ENCODE data around the gene B4GALT1.
A peak's percentile ranks its signal among the peaks of the same experiment; 100 is the strongest.

B4GALT1 gene

GRCh38 chr9:33135031-33135461 lies 32.1 kb downstream of the B4GALT1 start:
- Mint-ChIP-seq H3K4me1 (peaks cover 71 to 87% of the 10 kb centered on the region in 2 donors), H3K4me3 (peak overlapping the region in 1 of 2 donors; percentile 39), H3K9me3 (no peaks in the 10 kb centered on the region), H3K36me3 (peaks cover 32 to 59% of the 10 kb centered on the region in 2 donors), H3K27me3 (no peaks in the 10 kb centered on the region), H3K27ac (peak overlapping the region; percentile 90)
- DNase-seq (no peak), ATAC-seq (replicated peaks) (no peak)

GRCh38 chr9:33133186-33133585 lies 34.0 kb downstream of the B4GALT1 start:
- no peaks in the 10 kb centered on the region for H3K9me3 Mint-ChIP-seq
- H3K4me1 Mint-ChIP-seq: peaks cover 72 to 87% of the 10 kb centered on the region in 2 donors
- ATAC-seq (replicated peaks) (no peak), DNase-seq (no peak)
- peaks cover 32 to 65% of the 10 kb centered on the region in 2 donors for H3K36me3 Mint-ChIP-seq
- no peaks in the 10 kb centered on the region for H3K27me3 Mint-ChIP-seq
- H3K4me3 Mint-ChIP-seq: no peak overlapping the region
- peak overlapping the region; percentile 63 for H3K27ac Mint-ChIP-seq

- ATAC-seq (replicated peaks): no peak
- Mint-ChIP-seq H3K36me3 (peaks cover 43 to 76% of the 10 kb centered on the region in 2 donors), H3K27me3 (no peaks in the 10 kb centered on the region), H3K9me3 (no peaks in the 10 kb centered on the region), H3K4me1 (peaks cover 70 to 86% of the 10 kb centered on the region in 2 donors), H3K4me3 (no peak overlapping the region), H3K27ac (peak overlapping the region; percentile 47)
- DNase-seq: no peak
Observed at GRCh38 chr9:33131790-33132772, 35.1 kb downstream of the B4GALT1 start.

- no peak overlapping the region for H3K4me3 Mint-ChIP-seq
- peak overlapping the region; percentile 98 for H3K27ac Mint-ChIP-seq
- H3K9me3 Mint-ChIP-seq: no peaks in the 10 kb centered on the region
- peaks cover 67 to 86% of the 10 kb centered on the region in 2 donors for H3K4me1 Mint-ChIP-seq
- DNase-seq (no peak), ATAC-seq (replicated peaks) (no peak)
- H3K36me3 Mint-ChIP-seq: peaks cover 47 to 78% of the 10 kb centered on the region in 2 donors
- H3K27me3 Mint-ChIP-seq: no peaks in the 10 kb centered on the region
Observed at GRCh38 chr9:33130961-33131789, 36.0 kb downstream of the B4GALT1 start.

GRCh38 chr9:33129886-33130881 lies 37.0 kb downstream of the B4GALT1 start:
- H3K27ac Mint-ChIP-seq: peak overlapping the region; percentile 98
- peaks cover 66 to 86% of the 10 kb centered on the region in 2 donors for H3K4me1 Mint-ChIP-seq
- peak; percentile 39 for DNase-seq
- H3K27me3 Mint-ChIP-seq: no peaks in the 10 kb centered on the region
- H3K4me3 Mint-ChIP-seq: peak overlapping the region; percentile 39 to 64
- peaks cover 42 to 75% of the 10 kb centered on the region in 2 donors for H3K36me3 Mint-ChIP-seq
- no peaks in the 10 kb centered on the region for H3K9me3 Mint-ChIP-seq
- peak; percentile 54 to 70 for ATAC-seq (replicated peaks)

- H3K36me3 Mint-ChIP-seq: peaks cover 44 to 80% of the 10 kb centered on the region in 2 donors
- H3K27ac Mint-ChIP-seq: peak overlapping the region; percentile 98
- H3K4me3 Mint-ChIP-seq: peak overlapping the region in 1 of 2 donors; percentile 49
Observed at GRCh38 chr9:33129251-33129885, 37.8 kb downstream of the B4GALT1 start.

GRCh38 chr9:33128570-33128969 lies 38.6 kb downstream of the B4GALT1 start:
- DNase-seq (no peak), ATAC-seq (replicated peaks) (no peak)
- H3K27ac Mint-ChIP-seq: peak overlapping the region; percentile 80
- H3K36me3 Mint-ChIP-seq: peaks cover 38 to 84% of the 10 kb centered on the region in 2 donors
- no peaks in the 10 kb centered on the region for H3K9me3 Mint-ChIP-seq
- no peak overlapping the region for H3K4me3 Mint-ChIP-seq
- no peaks in the 10 kb centered on the region for H3K27me3 Mint-ChIP-seq
- H3K4me1 Mint-ChIP-seq: peaks cover 74 to 91% of the 10 kb centered on the region in 2 donors

More at GRCh38 chr9:33129251-33129885, 37.8 kb downstream of the B4GALT1 start:
- Mint-ChIP-seq H3K27me3 (no peaks in the 10 kb centered on the region), H3K9me3 (no peaks in the 10 kb centered on the region), H3K4me1 (peaks cover 71 to 88% of the 10 kb centered on the region in 2 donors)
- DNase-seq (no peak), ATAC-seq (replicated peaks) (no peak)

GRCh38 chr9:33127881-33128280 lies 39.3 kb downstream of the B4GALT1 start:
- peaks cover 40 to 84% of the 10 kb centered on the region in 2 donors for H3K36me3 Mint-ChIP-seq
- peaks cover 72 to 88% of the 10 kb centered on the region in 2 donors for H3K4me1 Mint-ChIP-seq
- H3K27me3 Mint-ChIP-seq: no peaks in the 10 kb centered on the region

GRCh38 chr9:33125871-33126823 lies 41.0 kb downstream of the B4GALT1 start:
- Mint-ChIP-seq H3K4me1 (peaks cover 72 to 88% of the 10 kb centered on the region in 2 donors), H3K27me3 (no peaks in the 10 kb centered on the region), H3K9me3 (no peaks in the 10 kb centered on the region), H3K36me3 (peaks cover 36 to 84% of the 10 kb centered on the region in 2 donors), H3K4me3 (peak overlapping the region; percentile 66 to 74), H3K27ac (peak overlapping the region; percentile 93)
- DNase-seq (peak; percentile 58), ATAC-seq (replicated peaks) (peak; percentile 73 to 78)

More at GRCh38 chr9:33127881-33128280, 39.3 kb downstream of the B4GALT1 start:
- DNase-seq (no peak), ATAC-seq (replicated peaks) (no peak)
- Mint-ChIP-seq H3K9me3 (no peaks in the 10 kb centered on the region), H3K4me3 (no peak overlapping the region), H3K27ac (peak overlapping the region; percentile 86)

- Mint-ChIP-seq H3K4me1 (peaks cover 70 to 88% of the 10 kb centered on the region in 2 donors), H3K27me3 (no peaks in the 10 kb centered on the region), H3K4me3 (peak overlapping the region; percentile 66 to 74), H3K36me3 (peaks cover 35 to 85% of the 10 kb centered on the region in 2 donors), H3K27ac (peak overlapping the region; percentile 93), H3K9me3 (no peaks in the 10 kb centered on the region)
- DNase-seq: no peak
- no peak for ATAC-seq (replicated peaks)
Observed at GRCh38 chr9:33125461-33125860, 41.7 kb downstream of the B4GALT1 start.

GRCh38 chr9:33124751-33125381 lies 42.3 kb downstream of the B4GALT1 start:
- peak; percentile 70 for DNase-seq
- Mint-ChIP-seq H3K27me3 (no peaks in the 10 kb centered on the region), H3K4me3 (peak overlapping the region; percentile 68 to 73), H3K27ac (peak overlapping the region; percentile 96), H3K36me3 (peaks cover 37 to 85% of the 10 kb centered on the region in 2 donors), H3K4me1 (peaks cover 69 to 88% of the 10 kb centered on the region in 2 donors), H3K9me3 (no peaks in the 10 kb centered on the region)
- ATAC-seq (replicated peaks): peak; percentile 87 to 89
